HG03354 (cell line): ENCODE data around the gene PIK3R1.

ENCODE experiments used
- ATAC-seq: cut with Tn5 transposase; IDR thresholded peaks from one replicate; pipeline ENCODE4 v1.9.1; 2021; ENCODE audit warnings: mild to moderate bottlenecking; ENCODE audit not compliant: unreplicated experiment, poor library complexity, severe bottlenecking

Gene PIK3R1

DNA sequence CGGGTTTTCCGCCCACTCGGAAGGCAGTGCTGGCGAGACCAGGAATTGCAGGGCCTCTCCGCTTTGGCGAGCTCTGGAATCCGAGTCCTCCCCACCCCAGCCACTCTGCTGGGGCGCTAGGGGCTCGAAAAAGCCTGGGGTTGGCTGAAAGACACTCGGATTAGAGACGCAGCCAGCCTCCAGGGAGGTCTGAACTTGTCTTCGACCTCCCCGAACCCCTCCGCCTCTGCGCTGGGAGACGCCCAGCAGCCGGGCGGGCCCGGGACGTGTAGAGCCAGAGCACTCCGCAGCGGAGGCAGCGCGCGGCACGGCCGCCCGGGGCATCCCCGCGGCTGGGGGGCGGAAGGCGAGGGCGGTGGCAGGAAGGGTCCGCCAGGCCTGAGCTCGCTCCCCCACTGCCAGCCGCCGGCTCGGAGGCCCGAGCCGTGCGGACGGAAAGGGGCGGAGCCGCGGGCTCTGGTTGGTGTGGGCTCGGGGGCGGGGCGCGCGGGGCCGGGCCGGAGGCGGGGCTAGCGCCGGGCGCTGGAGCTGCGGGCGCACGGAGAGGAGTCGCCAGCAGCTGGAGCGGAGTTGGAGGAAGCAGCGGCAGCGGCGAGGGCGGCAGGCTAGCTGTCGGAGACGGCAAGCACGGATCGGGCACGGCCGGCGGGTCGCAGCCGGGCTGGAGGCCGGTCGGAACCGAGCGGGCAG lies at the start of gene PIK3R1:
PIK3R1 (plus strand) TSS at position 549 of the 690 bp plus-strand sequence. CDS start 10,920 bp downstream, outside the sequence.
- ATAC-seq: peak; percentile 78

DNA sequence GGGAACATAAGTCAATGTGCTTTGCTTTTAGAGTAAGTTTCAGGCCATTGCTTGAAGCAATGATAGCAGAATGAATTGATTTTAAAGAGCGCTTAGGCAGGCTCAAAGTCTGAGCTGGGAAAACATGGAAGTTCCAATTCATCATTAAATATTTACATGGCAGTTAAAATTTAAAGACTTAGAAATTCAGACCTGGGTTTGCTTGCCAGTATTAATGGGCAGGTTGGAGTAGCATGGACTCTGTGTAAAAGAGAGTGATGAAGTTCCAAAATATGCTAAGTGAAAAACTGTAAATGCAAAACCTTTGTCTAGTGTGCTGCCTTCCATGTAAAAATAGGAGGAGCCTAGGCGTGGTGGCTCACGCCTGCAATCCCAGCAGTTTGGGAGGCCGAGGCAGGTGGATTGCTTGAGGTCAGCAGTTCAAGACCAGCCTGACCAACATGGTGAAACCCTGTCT lies 48.3 kb upstream of the PIK3R1 start:
- ATAC-seq: no peak

GRCh38 chr5:68169903-68170302 lies 45.7 kb upstream of the PIK3R1 start:
- ATAC-seq: no peak

GRCh38 chr5:68170826-68171558 lies 44.6 kb upstream of the PIK3R1 start:
- ATAC-seq: no peak

DNA sequence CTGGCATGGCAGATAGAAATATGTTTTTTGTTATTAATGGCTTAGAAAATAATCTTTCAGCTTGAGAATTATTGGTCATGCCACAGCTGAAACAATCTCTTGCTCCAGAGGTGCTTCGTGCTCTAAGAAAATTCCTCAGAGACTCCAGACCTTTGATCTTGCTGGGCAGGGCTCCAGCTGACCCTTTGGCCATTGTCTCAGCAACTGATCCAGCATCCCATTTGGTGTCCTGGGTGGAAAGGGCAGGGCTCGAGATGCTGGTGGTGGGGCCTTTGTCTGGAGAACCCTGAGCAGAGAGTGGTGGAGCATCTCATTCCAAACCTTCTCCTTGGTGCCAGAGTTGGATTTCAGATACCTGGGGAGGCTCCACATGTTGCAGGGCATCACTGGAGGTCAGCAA lies 43.2 kb upstream of the PIK3R1 start:
- no peak for ATAC-seq

- no peak for ATAC-seq
Observed at GRCh38 chr5:68173007-68173406, 42.5 kb upstream of the PIK3R1 start.

DNA sequence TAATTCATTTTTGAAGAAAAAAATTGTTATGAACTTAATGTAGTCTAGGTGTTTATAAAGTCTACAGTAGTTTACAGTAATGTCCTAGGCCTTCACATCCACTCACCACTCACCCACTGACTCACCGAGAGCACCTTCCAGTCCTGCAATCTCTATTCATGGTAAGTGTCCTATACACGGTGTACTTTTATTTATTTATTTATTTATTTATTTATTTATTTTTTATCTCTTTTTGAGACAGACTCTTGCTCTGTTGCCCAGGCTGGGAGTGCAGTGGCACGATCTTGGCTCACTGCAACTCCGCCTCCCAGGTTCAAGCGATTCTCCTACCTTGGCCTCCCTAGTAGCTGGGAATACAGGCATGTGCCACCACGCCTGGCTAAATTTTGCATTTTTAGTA lies 39.3 kb upstream of the PIK3R1 start:
- no peak for ATAC-seq

DNA sequence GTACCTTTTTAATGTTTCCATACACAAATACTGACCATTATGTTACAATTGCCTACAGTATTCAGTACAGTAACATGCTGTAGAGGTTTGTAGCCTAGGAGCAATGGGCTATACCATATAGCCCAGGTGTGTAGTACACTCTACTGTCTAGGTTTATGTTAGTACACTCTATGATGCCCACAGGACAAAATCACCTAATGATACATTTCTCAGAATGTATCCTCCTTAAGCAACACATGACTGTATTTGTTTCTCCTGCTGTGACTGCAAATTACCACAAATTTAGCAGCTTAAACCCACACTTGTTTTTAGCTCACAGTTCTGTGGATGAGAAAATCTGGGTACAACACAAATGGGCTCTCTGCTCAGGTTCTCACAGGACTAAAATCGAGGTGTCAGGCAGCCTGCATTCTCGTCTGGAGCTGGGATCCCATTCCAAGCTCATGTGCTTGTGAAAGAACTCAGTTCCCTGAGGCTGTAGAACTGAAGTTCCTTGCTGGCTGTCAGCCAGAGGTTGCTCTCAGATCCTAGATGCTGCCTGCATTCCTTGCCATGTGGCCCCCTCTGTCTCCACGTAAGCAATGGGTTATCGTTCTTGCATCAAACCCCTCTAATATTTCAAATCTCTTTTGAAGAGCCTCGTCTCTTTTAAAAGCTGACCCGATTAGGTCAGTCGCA lies 38.6 kb upstream of the PIK3R1 start:
- no peak for ATAC-seq

- ATAC-seq: no peak
Observed at GRCh38 chr5:68177676-68178075, 37.9 kb upstream of the PIK3R1 start.

DNA sequence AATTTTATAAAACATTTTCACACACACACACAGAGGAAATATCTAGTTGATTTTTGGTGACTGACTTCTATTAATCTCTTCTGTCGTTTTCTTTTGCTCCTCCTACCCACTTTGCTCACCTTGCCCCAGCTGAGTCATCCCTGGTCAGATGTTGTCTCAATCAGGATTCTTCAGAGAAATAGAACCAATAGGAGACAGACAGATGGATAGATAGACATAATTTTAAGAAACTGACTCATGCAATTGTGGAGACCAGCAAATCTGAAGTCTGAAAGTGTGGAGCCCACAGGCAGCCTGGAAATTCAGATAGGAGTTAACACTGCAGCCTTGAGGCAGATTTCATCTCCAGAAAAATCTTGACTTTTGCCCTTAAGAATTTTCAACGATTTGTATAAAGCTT lies 37.0 kb upstream of the PIK3R1 start:
- ATAC-seq: no peak

- no peak for ATAC-seq
Observed at GRCh38 chr5:68180121-68181038, 35.2 kb upstream of the PIK3R1 start.

GRCh38 chr5:68181039-68181599 lies 34.4 kb upstream of the PIK3R1 start:
- no peak for ATAC-seq

DNA sequence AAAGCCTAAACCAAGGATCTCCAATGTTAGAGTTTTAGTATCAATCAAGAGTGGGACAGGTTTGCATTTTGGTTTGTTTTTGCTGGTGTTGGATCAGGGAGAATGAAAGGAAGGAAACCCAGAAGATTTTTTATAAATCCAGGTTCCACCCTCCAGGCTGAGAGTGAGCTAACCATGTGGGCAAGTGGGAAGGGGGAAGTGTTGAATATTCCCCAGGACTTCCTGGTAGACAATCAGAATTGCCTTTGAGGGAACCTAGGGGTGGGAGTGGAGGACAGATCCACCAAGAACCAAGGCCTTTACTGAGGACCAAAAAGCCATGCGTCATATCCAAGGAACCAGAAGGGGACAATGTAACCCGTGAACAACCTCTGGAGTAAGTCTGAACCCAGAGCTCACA lies 33.5 kb upstream of the PIK3R1 start:
- no peak for ATAC-seq

DNA sequence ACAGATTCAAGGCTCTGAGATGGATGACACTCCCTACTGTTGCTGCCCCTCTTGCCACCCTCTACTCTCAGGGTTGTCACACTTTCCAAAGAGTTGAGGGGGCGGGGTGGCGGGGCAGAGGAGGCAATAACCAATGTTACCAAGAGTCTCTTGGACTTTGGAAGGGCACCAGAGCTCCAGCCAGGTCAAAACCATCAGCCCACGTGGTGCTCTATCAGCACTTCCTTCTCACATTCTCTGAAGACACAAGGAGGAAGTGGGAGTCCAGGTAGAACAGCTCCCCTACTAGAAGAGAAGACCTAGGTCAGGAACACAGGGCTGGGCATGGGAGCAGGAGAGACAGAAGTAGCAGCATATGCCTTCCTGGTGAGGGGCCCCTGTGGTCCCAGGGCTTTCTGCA lies 33.0 kb upstream of the PIK3R1 start:
- ATAC-seq: no peak

GRCh38 chr5:68187268-68188055 lies 28.1 kb upstream of the PIK3R1 start:
- ATAC-seq: no peak

- ATAC-seq: no peak
Observed at GRCh38 chr5:68189171-68189570, 26.4 kb upstream of the PIK3R1 start.

GRCh38 chr5:68189613-68190012 lies 25.9 kb upstream of the PIK3R1 start:
- no peak for ATAC-seq

DNA sequence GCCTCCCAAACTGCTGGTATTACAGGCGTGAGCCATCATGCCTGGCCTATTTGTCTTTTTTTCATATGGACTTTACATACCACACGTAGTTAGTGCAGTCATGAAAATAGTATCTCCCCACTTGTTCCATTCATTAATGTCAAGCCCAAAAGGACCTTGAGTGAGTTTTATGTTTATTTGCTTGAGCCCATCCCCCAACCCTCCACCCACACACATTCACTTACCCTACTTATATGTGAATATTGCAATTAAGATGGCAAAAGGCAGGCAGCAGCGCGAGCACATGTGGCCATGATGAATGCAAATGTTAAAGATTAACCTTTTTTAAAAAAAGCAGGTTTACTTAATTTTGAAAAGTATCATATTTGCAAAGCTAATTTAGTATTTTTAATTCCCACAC lies 24.9 kb upstream of the PIK3R1 start:
- no peak for ATAC-seq
